OCI-LY7 (cell line): Measurements from ENCODE around the gene BRICD5.

Source experiments
- EZH2phosphoT487 ChIP-seq: fragments of 200-600 bp; sonication (generic); IDR thresholded peaks from 2 replicates; pipeline ENCODE4 v1.6.1; 2018; ENCODE audit warnings: low read depth, borderline replicate concordance, mild to moderate bottlenecking, mixed run types, antibody characterized with exemption, low read length, moderate library complexity, mixed read lengths
- TF ChIP-seq, protein P1 (sequence below): fragments of 200-600 bp; sonication (generic); conservative IDR thresholded peaks from 2 replicates; pipeline ENCODE4 v1.5.1; 2014; ENCODE audit warnings: mild to moderate bottlenecking, antibody characterized with exemption, low read length, moderate library complexity, mixed read lengths

- TF ChIP-seq, protein P1, sequence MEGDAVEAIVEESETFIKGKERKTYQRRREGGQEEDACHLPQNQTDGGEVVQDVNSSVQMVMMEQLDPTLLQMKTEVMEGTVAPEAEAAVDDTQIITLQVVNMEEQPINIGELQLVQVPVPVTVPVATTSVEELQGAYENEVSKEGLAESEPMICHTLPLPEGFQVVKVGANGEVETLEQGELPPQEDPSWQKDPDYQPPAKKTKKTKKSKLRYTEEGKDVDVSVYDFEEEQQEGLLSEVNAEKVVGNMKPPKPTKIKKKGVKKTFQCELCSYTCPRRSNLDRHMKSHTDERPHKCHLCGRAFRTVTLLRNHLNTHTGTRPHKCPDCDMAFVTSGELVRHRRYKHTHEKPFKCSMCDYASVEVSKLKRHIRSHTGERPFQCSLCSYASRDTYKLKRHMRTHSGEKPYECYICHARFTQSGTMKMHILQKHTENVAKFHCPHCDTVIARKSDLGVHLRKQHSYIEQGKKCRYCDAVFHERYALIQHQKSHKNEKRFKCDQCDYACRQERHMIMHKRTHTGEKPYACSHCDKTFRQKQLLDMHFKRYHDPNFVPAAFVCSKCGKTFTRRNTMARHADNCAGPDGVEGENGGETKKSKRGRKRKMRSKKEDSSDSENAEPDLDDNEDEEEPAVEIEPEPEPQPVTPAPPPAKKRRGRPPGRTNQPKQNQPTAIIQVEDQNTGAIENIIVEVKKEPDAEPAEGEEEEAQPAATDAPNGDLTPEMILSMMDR: no peak
- TF ChIP-seq EZH2phosphoT487: no peak
Observed at GRCh38 chr16:2165861-2166260, 44.8 kb downstream of the BRICD5 start.
